ENCODE data around the gene ACE2. TPM values are rescaled to one million over a fixed set of nuclear protein-coding genes. Genes with fewer than 3 reads are reported as not detected.

ACE2 gene
- total RNA-seq, 1 experiment from 2014 or later, result not detected

DNA sequence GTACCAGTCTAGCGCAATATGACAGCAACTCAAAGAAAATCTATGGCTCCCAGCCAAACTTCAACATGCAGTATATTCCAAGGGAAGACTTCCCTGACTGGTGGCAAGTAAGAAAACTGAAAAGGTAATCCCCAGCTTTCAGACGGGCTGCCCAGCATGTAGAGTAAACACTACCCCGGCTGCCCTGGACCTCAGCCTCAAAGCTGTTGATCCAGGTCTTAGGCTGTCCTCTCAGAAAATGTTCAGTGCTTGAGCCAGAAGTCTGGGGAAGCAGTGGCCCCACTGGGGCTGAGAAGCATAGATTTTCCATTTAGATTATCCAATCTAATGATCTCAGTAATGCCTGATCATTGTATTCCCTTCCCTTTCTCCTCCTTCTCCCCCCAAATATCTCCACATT, 78.3 kb downstream of the ACE2 start:
- ChIA-PET CTCF (no interaction called here), POLR2A (no interaction called here)
- no peak overlapping the region for H3K4me3 Mint-ChIP-seq
- H3K4me1 Mint-ChIP-seq, result no peaks in the 10 kb centered on the region
- DNase-seq (ENCODE audit: low spot score), result no peak
- H3K27me3 Mint-ChIP-seq (ENCODE audit: low read depth), result no peaks in the 10 kb centered on the region
- H3K36me3 Mint-ChIP-seq, result no peaks in the 10 kb centered on the region
- H3K27ac Mint-ChIP-seq, result no peak overlapping the region
- no peak for TF ChIP-seq CBFB (CRISPR knock-in tag; IDR thresholded peaks at IDR 0.05; ENCODE audit: low read depth)
- TF ChIP-seq TP53 (CRISPR knock-in tag; IDR thresholded peaks at IDR 0.05), result no peak
- no peak for TF ChIP-seq OVOL2 (CRISPR knock-in tag; IDR thresholded peaks at IDR 0.05; ENCODE audit: borderline replicate concordance)
- TF ChIP-seq ZNF232 (CRISPR knock-in tag; IDR thresholded peaks at IDR 0.05), result no peak
- TF ChIP-seq, protein P1, sequence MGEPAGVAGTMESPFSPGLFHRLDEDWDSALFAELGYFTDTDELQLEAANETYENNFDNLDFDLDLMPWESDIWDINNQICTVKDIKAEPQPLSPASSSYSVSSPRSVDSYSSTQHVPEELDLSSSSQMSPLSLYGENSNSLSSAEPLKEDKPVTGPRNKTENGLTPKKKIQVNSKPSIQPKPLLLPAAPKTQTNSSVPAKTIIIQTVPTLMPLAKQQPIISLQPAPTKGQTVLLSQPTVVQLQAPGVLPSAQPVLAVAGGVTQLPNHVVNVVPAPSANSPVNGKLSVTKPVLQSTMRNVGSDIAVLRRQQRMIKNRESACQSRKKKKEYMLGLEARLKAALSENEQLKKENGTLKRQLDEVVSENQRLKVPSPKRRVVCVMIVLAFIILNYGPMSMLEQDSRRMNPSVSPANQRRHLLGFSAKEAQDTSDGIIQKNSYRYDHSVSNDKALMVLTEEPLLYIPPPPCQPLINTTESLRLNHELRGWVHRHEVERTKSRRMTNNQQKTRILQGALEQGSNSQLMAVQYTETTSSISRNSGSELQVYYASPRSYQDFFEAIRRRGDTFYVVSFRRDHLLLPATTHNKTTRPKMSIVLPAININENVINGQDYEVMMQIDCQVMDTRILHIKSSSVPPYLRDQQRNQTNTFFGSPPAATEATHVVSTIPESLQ (CRISPR knock-in tag; IDR thresholded peaks at IDR 0.05), result no peak
- no peak for TF ChIP-seq HMGXB4 (CRISPR knock-in tag; IDR thresholded peaks at IDR 0.05)
- no peak for TF ChIP-seq FOXK1 (CRISPR knock-in tag; IDR thresholded peaks at IDR 0.05)
- no peak for TF ChIP-seq ATF3 (CRISPR knock-in tag; conservative IDR thresholded peaks at IDR 0.05)
- TF ChIP-seq NR2C2 (CRISPR knock-in tag; IDR thresholded peaks at IDR 0.05), result no peak
- TF ChIP-seq, protein P2, sequence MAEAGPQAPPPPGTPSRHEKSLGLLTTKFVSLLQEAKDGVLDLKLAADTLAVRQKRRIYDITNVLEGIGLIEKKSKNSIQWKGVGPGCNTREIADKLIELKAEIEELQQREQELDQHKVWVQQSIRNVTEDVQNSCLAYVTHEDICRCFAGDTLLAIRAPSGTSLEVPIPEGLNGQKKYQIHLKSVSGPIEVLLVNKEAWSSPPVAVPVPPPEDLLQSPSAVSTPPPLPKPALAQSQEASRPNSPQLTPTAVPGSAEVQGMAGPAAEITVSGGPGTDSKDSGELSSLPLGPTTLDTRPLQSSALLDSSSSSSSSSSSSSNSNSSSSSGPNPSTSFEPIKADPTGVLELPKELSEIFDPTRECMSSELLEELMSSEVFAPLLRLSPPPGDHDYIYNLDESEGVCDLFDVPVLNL (CRISPR knock-in tag; IDR thresholded peaks at IDR 0.05; ENCODE audit: borderline replicate concordance, low read depth), result no peak
- TF ChIP-seq AR (CRISPR knock-in tag; IDR thresholded peaks at IDR 0.05), result no peak
- no peak for TF ChIP-seq PRRX2 (CRISPR knock-in tag; IDR thresholded peaks at IDR 0.05)
- TF ChIP-seq NR1H2 (CRISPR knock-in tag; IDR thresholded peaks at IDR 0.05), result no peak
- TF ChIP-seq, protein P3, sequence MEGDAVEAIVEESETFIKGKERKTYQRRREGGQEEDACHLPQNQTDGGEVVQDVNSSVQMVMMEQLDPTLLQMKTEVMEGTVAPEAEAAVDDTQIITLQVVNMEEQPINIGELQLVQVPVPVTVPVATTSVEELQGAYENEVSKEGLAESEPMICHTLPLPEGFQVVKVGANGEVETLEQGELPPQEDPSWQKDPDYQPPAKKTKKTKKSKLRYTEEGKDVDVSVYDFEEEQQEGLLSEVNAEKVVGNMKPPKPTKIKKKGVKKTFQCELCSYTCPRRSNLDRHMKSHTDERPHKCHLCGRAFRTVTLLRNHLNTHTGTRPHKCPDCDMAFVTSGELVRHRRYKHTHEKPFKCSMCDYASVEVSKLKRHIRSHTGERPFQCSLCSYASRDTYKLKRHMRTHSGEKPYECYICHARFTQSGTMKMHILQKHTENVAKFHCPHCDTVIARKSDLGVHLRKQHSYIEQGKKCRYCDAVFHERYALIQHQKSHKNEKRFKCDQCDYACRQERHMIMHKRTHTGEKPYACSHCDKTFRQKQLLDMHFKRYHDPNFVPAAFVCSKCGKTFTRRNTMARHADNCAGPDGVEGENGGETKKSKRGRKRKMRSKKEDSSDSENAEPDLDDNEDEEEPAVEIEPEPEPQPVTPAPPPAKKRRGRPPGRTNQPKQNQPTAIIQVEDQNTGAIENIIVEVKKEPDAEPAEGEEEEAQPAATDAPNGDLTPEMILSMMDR (IDR thresholded peaks at IDR 0.05), result no peak
- TF ChIP-seq ARID4B (CRISPR knock-in tag; IDR thresholded peaks at IDR 0.05; ENCODE audit: borderline replicate concordance), result no peak
- no peak for TF ChIP-seq SMAD3 (CRISPR knock-in tag; IDR thresholded peaks at IDR 0.05; ENCODE audit: borderline replicate concordance)
- no peak for TF ChIP-seq NFYB (CRISPR knock-in tag; conservative IDR thresholded peaks at IDR 0.05; ENCODE audit: low read depth)
- TF ChIP-seq, protein P4, sequence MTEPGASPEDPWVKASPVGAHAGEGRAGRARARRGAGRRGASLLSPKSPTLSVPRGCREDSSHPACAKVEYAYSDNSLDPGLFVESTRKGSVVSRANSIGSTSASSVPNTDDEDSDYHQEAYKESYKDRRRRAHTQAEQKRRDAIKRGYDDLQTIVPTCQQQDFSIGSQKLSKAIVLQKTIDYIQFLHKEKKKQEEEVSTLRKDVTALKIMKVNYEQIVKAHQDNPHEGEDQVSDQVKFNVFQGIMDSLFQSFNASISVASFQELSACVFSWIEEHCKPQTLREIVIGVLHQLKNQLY (CRISPR knock-in tag; IDR thresholded peaks at IDR 0.05), result no peak
- no peak for ATAC-seq
- H3K9me3 Mint-ChIP-seq, result no peaks in the 10 kb centered on the region
